ENCODE data around the gene DOCK2.
"Not testable (repeated sequence)": the region's sequence is repeated elsewhere in the genome, so short reads cannot be mapped to it uniquely, and the experiment has no call there.

DNA sequence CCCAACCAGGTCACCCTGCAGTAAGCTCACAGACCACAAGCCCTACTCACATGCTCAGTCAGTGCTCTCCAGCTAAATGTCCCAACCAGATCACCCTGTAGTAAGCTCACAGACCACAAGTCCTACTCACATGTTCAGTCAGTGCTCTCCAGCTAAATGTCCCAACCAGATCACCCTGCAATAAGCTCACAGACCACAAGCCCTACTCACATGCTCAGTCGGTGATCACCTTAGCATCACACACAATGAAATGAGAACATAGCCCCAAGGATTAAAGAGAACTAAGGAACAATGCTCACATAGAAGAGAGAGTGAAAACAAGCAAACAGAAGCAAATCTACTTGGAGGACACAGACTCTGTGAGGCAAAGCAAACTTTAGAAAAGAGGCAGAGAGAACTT is 197.5 kb downstream of the DOCK2 start:
- TF ChIP-seq, protein P1, sequence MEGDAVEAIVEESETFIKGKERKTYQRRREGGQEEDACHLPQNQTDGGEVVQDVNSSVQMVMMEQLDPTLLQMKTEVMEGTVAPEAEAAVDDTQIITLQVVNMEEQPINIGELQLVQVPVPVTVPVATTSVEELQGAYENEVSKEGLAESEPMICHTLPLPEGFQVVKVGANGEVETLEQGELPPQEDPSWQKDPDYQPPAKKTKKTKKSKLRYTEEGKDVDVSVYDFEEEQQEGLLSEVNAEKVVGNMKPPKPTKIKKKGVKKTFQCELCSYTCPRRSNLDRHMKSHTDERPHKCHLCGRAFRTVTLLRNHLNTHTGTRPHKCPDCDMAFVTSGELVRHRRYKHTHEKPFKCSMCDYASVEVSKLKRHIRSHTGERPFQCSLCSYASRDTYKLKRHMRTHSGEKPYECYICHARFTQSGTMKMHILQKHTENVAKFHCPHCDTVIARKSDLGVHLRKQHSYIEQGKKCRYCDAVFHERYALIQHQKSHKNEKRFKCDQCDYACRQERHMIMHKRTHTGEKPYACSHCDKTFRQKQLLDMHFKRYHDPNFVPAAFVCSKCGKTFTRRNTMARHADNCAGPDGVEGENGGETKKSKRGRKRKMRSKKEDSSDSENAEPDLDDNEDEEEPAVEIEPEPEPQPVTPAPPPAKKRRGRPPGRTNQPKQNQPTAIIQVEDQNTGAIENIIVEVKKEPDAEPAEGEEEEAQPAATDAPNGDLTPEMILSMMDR (IDR thresholded peaks at IDR 0.05; ENCODE audit: low read length): not testable (repeated sequence)
- not testable (repeated sequence) for TF ChIP-seq EZH2 (optimal IDR thresholded peaks at IDR 0.05; ENCODE audit: low read depth, low read length)

Measured in MM.1S (cell line).